ENCODE results near the gene JMJD1C. TPM values are rescaled to one million over a fixed set of nuclear protein-coding genes. Genes with fewer than 3 reads are reported as not detected.
"Not testable (repeated sequence)": the region's sequence is repeated elsewhere in the genome, so short reads cannot be mapped to it uniquely, and the experiment has no call there.

Gene JMJD1C
- total RNA-seq, 1 donor from 2014 or later, result 62.6 TPM

- peaks cover 16% of the 10 kb centered on the region for H3K9me3 Mint-ChIP-seq
- no peak overlapping the region for H3K4me3 Mint-ChIP-seq
- no peak for DNase-seq (ENCODE audit: extremely low spot score, unreplicated experiment)
- H3K27me3 Mint-ChIP-seq, result no peaks in the 10 kb centered on the region
- no peaks in the 10 kb centered on the region for H3K4me1 Mint-ChIP-seq (ENCODE audit: unreplicated experiment)
- peaks cover 24% of the 10 kb centered on the region for H3K36me3 Mint-ChIP-seq
- no peak for TF ChIP-seq CTCF (conservative IDR thresholded peaks at IDR 0.05)
- H3K27ac Mint-ChIP-seq, result no peak overlapping the region
Observed at GRCh38 chr10:63384675-63385074, 81.1 kb downstream of the JMJD1C start.

- DNase-seq (ENCODE audit: extremely low spot score, unreplicated experiment), result no peak
- Mint-ChIP-seq H3K27me3 (no peaks in the 10 kb centered on the region), H3K4me1 (ENCODE audit: unreplicated experiment) (no peaks in the 10 kb centered on the region), H3K36me3 (peaks cover 20% of the 10 kb centered on the region), H3K27ac (no peak overlapping the region), H3K9me3 (peaks cover 13% of the 10 kb centered on the region), H3K4me3 (no peak overlapping the region)
- no peak for TF ChIP-seq CTCF (conservative IDR thresholded peaks at IDR 0.05)
Observed at GRCh38 chr10:63384001-63384400, 81.8 kb downstream of the JMJD1C start.

GRCh38 chr10:63383141-63383540 is 82.6 kb downstream of the JMJD1C start:
- DNase-seq (ENCODE audit: extremely low spot score, unreplicated experiment), result no peak
- Mint-ChIP-seq H3K4me3 (no peak overlapping the region), H3K36me3 (peaks cover 15% of the 10 kb centered on the region), H3K4me1 (ENCODE audit: unreplicated experiment) (no peaks in the 10 kb centered on the region), H3K27ac (no peak overlapping the region), H3K27me3 (no peaks in the 10 kb centered on the region), H3K9me3 (peaks cover 7% of the 10 kb centered on the region)
- TF ChIP-seq CTCF (conservative IDR thresholded peaks at IDR 0.05), result no peak

- H3K9me3 Mint-ChIP-seq, result peaks cover 7% of the 10 kb centered on the region
- TF ChIP-seq CTCF (conservative IDR thresholded peaks at IDR 0.05), result no peak
- DNase-seq (ENCODE audit: extremely low spot score, unreplicated experiment), result no peak
- no peak overlapping the region for H3K27ac Mint-ChIP-seq
- H3K27me3 Mint-ChIP-seq, result no peaks in the 10 kb centered on the region
- H3K4me3 Mint-ChIP-seq, result no peak overlapping the region
- H3K4me1 Mint-ChIP-seq (ENCODE audit: unreplicated experiment), result no peaks in the 10 kb centered on the region
- H3K36me3 Mint-ChIP-seq, result peaks cover 15% of the 10 kb centered on the region
Observed at GRCh38 chr10:63382066-63382465, 83.7 kb downstream of the JMJD1C start.

- not testable (repeated sequence) for H3K27ac Mint-ChIP-seq; H3K4me3 Mint-ChIP-seq; DNase-seq (ENCODE audit: extremely low spot score, unreplicated experiment); H3K4me1 Mint-ChIP-seq (ENCODE audit: unreplicated experiment); H3K9me3 Mint-ChIP-seq; H3K27me3 Mint-ChIP-seq
- H3K36me3 Mint-ChIP-seq, result peaks cover 18% of the 10 kb centered on the region
Observed at GRCh38 chr10:63377305-63377661, 88.5 kb downstream of the JMJD1C start.

GRCh38 chr10:63376560-63377304 is 89.0 kb downstream of the JMJD1C start:
- peaks cover 7% of the 10 kb centered on the region for H3K9me3 Mint-ChIP-seq
- no peak overlapping the region for H3K4me3 Mint-ChIP-seq
- DNase-seq (ENCODE audit: extremely low spot score, unreplicated experiment), result no peak
- peaks cover 18% of the 10 kb centered on the region for H3K36me3 Mint-ChIP-seq
- H3K27me3 Mint-ChIP-seq, result no peaks in the 10 kb centered on the region
- no peak for TF ChIP-seq CTCF (conservative IDR thresholded peaks at IDR 0.05)
- no peaks in the 10 kb centered on the region for H3K4me1 Mint-ChIP-seq (ENCODE audit: unreplicated experiment)
- no peak overlapping the region for H3K27ac Mint-ChIP-seq
